Mammary epithelial cell (primary cell): ENCODE measurements around the gene CCBE1.

ENCODE experiments used
- CTCF ChIP-seq, 2 donors: IDR thresholded peaks in 1 of 2; conservative IDR thresholded peaks in 1 of 2; 2 replicates each; pipeline ENCODE4 v1.5.1; 2011 to 2012; ENCODE audit warnings: inconsistent platforms in 2 of 2, low read length in 2 of 2, mild to moderate bottlenecking in 2 of 2, control low read depth in 1 of 2, low read depth in 1 of 2; ENCODE audit not compliant: insufficient read depth in 1 of 2; ENCODE audit errors: extremely low read depth in 1 of 2
- EZH2 ChIP-seq: IDR thresholded peaks from 2 replicates; pipeline ENCODE4 v1.6.1; 2012; ENCODE audit warnings: low read length, inconsistent platforms, borderline replicate concordance

- TF ChIP-seq CTCF (conservative IDR thresholded peaks at IDR 0.05 in 1 of 2, IDR thresholded peaks at IDR 0.05 in 1 of 2; ENCODE audit: extremely low read depth in 1 of 2, insufficient read depth in 1 of 2, low read depth in 1 of 2, low read length in 2 of 2) (no peak), EZH2 (no peak)
Observed at GRCh38 chr18:59549503-59550173, 147.6 kb downstream of the CCBE1 start.
